ENCODE measurements around the gene THAP11. TPM values are rescaled to one million over a fixed set of nuclear protein-coding genes. Genes with fewer than 3 reads are reported as not detected.

THAP11 gene
- total RNA-seq, 1 donor from 2014 or later: 34.2 TPM

- peaks cover 2% of the 10 kb centered on the region for H3K36me3 ChIP-seq (ENCODE audit: control insufficient read depth, insufficient read depth, low read length)
- peak; percentile 82 for DNase-seq (ENCODE audit: low read depth)
- no peak for TF ChIP-seq CTCF (IDR thresholded peaks at IDR 0.05; ENCODE audit: insufficient read depth, low read length, severe bottlenecking)
- no peak for FAIRE-seq
- peak within 1 kb of the TSS; percentile 98 for H3K4me3 ChIP-seq (ENCODE audit: low read depth, low read length)
- H3K27me3 ChIP-seq (ENCODE audit: control insufficient read depth, insufficient read depth, low read length): no peaks in the 10 kb centered on the region
Measured at GRCh38 chr16:67892899-67893742, 51.0 kb downstream of the THAP11 start, which contains the start of gene PSKH1. TSS of gene PSKH1 (plus strand) at chr16:67893254. CDS start at chr16:67908750, 15,496 bp downstream.

Other genes with a start within 250 kb of the THAP11 start
- gene CARMIL2, start 197.2 kb upstream of the THAP11 start, total RNA-seq: not detected in 2 replicates
- 8.4 and 11.0 TPM in 2 replicates for gene ACD, start 182.1 kb upstream of the THAP11 start, total RNA-seq
- gene PARD6A, start 181.4 kb upstream of the THAP11 start, total RNA-seq: 2.6 and 4.4 TPM in 2 replicates
- 12.8 and 15.5 TPM in 2 replicates for gene ENKD1, start 175.6 kb upstream of the THAP11 start, total RNA-seq
- gene C16orf86, start 175.5 kb upstream of the THAP11 start, total RNA-seq: 0.26 and 0.79 TPM in 2 replicates
- gene GFOD2, start 123.0 kb upstream of the THAP11 start, total RNA-seq: 17.9 and 23.6 TPM in 2 replicates
- 2.6 and 3.3 TPM in 2 replicates for gene RANBP10, start 35.8 kb upstream of the THAP11 start, total RNA-seq
- gene TSNAXIP1, start 35.4 kb upstream of the THAP11 start, total RNA-seq: under 0.01 and 0.13 TPM in 2 replicates
- 42.6 and 98.6 TPM in 2 replicates for gene NUTF2, start 4.6 kb downstream of the THAP11 start, total RNA-seq
- gene CENPT, start 5.4 kb downstream of the THAP11 start, total RNA-seq: 10.3 and 10.9 TPM in 2 replicates
- gene EDC4, start 30.7 kb downstream of the THAP11 start, total RNA-seq: 26.9 and 35.6 TPM in 2 replicates
- gene NRN1L, start 42.6 kb downstream of the THAP11 start, total RNA-seq: not detected in 2 replicates
- gene PSKH1, start 50.9 kb downstream of the THAP11 start, total RNA-seq: 13.2 and 15.5 TPM in 2 replicates
- gene CTRL, start 89.5 kb downstream of the THAP11 start, total RNA-seq: 0.26 TPM in 2 replicates
- gene PSMB10, start 94.5 kb downstream of the THAP11 start, total RNA-seq: 16.3 and 23.7 TPM in 2 replicates
- 1.6 and 1.7 TPM in 2 replicates for gene LCAT, start 101.8 kb downstream of the THAP11 start, total RNA-seq
- gene SLC12A4, start 126.3 kb downstream of the THAP11 start, total RNA-seq: 20.5 and 35.2 TPM in 2 replicates
- gene DPEP3, start 138.2 kb downstream of the THAP11 start, total RNA-seq: not detected in 2 replicates
- gene DPEP2, start 157.2 kb downstream of the THAP11 start, total RNA-seq: not detected in 2 replicates
- not detected in 2 replicates for gene DPEP2NB, start 173.6 kb downstream of the THAP11 start, total RNA-seq
- gene DDX28, start 180.9 kb downstream of the THAP11 start, total RNA-seq: 10.9 and 16.3 TPM in 2 replicates
- 23.7 and 24.1 TPM in 2 replicates for gene DUS2, start 181.0 kb downstream of the THAP11 start, total RNA-seq
- 5.6 and 5.8 TPM in 2 replicates for gene NFATC3, start 243.1 kb downstream of the THAP11 start, total RNA-seq

Measured in bronchial epithelial cell (primary cell).